HCT116 (cell line): ENCODE data around the gene DCDC2C. TPM values are rescaled to one million over a fixed set of nuclear protein-coding genes. Genes with fewer than 3 reads are reported as not detected.

Experiments
- ATAC-seq: fragments of 200-7000 bp; cut with Tn5 transposase; 2 replicates; pipeline ENCODE4 v1.9.1; 2020; ENCODE audit warnings: mild to moderate bottlenecking, moderate library complexity
- BruUV-seq: library from RNA; stranded (reverse); fragments of 400-500 nt; replicated peaks from 2 replicates; lab custom pipeline; 2021; lab: Mats Ljungman, UMichigan
- CTCF ChIA-PET: fragments of 300-600 bp; sonication (Branson Sonifier 250); formaldehyde crosslinking; loops from one replicate; lab custom pipeline; 2021; ENCODE audit warnings: antibody characterized with exemption; lab: Charles Lee
- POLR2A ChIA-PET: fragments of 300-600, 350-600 bp; sonication (Branson Sonifier 250); formaldehyde crosslinking; loops from one replicate; lab custom pipeline; 2021; ENCODE audit warnings: antibody characterized with exemption; lab: Charles Lee
- RAD21 ChIA-PET, 2 experiments: fragments of 300-600 bp; sonication (Branson Sonifier 250); formaldehyde crosslinking; loops; one replicate each; lab custom pipeline; 2023; ENCODE audit warnings: low total read pairs in 2 of 2; ENCODE audit not compliant: uncharacterized antibody in 2 of 2, unreplicated experiment in 2 of 2, low non-redundant PET in 1 of 2; lab: Charles Lee
- DNase-seq: peaks from one replicate; pipeline ENCODE4 v3.0.0-alpha.2; 2010; ENCODE audit warnings: low read depth, low spot score
- H2AFZ ChIP-seq: fragments of 200-600 bp; shearing (Covaris generic), sonication (generic); 2 replicates; pipeline ENCODE4 v1.6.1; 2017; ENCODE audit warnings: low read depth, mixed run types, mixed read lengths, antibody characterized with exemption, low read length; ENCODE audit not compliant: poor library complexity, severe bottlenecking
- H3K27ac ChIP-seq: 2 replicates; pipeline ENCODE4 v1.5.1; 2012; ENCODE audit warnings: low read depth, low read length
- H3K27me3 ChIP-seq: fragments of 200-600 bp; sonication (generic); 2 replicates; pipeline ENCODE4 v1.6.1; 2016; ENCODE audit warnings: mixed run types, low read length, mixed read lengths; ENCODE audit not compliant: insufficient read depth
- H3K36me3 ChIP-seq, 2 experiments: fragments of 200-500 bp in 1 of 2; fragments of 200-600 bp in 1 of 2; sonication (Bioruptor generic) in 1 of 2; sonication (generic) in 1 of 2; 2 replicates each; pipeline versions ENCODE4 v1.5.1 to v1.6.1; 2014 to 2016; ENCODE audit warnings: low read length in 2 of 2, inconsistent platforms in 1 of 2, mixed read lengths in 1 of 2, mixed run types in 1 of 2; ENCODE audit not compliant: insufficient read depth in 2 of 2, control insufficient read depth in 1 of 2
- H3K4me1 ChIP-seq, 2 experiments: fragments of 200-600 bp in 1 of 2; sonication (generic) in 1 of 2; 2 replicates each; pipeline versions ENCODE4 v1.5.1 to v1.6.1; 2012 to 2017; ENCODE audit warnings: low read length in 2 of 2, inconsistent platforms in 1 of 2, mild to moderate bottlenecking in 1 of 2, mixed read lengths in 1 of 2, mixed run types in 1 of 2, moderate library complexity in 1 of 2; ENCODE audit not compliant: insufficient read depth in 2 of 2, control insufficient read depth in 1 of 2
- H3K4me2 ChIP-seq: fragments of 200-600 bp; sonication (generic); 2 replicates; pipeline ENCODE4 v1.6.1; 2017; ENCODE audit warnings: mixed run types, low read length, mixed read lengths
- H3K4me3 ChIP-seq, 2 experiments: fragments of 200-600 bp in 1 of 2; sonication (generic) in 1 of 2; replicated peaks in 1 of 2; 2 replicates each; pipeline ENCODE4 v1.5.1; 2011 to 2016; ENCODE audit warnings: low read length in 2 of 2, control low read depth in 1 of 2, low read depth in 1 of 2, mild to moderate bottlenecking in 1 of 2, mixed read lengths in 1 of 2, mixed run types in 1 of 2
- H3K79me2 ChIP-seq: fragments of 200-600 bp; sonication (generic); 2 replicates; pipeline ENCODE4 v1.6.1; 2017; ENCODE audit warnings: mild to moderate bottlenecking, mixed run types, low read length, moderate library complexity, mixed read lengths; ENCODE audit not compliant: insufficient read depth
- H3K9ac ChIP-seq: fragments of 200-600 bp; sonication (generic); 2 replicates; pipeline ENCODE4 v1.6.1; 2016; ENCODE audit warnings: low read length, mixed read lengths
- H3K9me2 ChIP-seq: fragments of 200-600 bp; sonication (generic), shearing (Covaris generic); 2 replicates; pipeline ENCODE4 v1.6.1; 2017; ENCODE audit warnings: mixed run types, mild to moderate bottlenecking, moderate library complexity; ENCODE audit not compliant: insufficient read depth
- H3K9me3 ChIP-seq, 2 experiments: fragments of 200-500 bp in 1 of 2; fragments of 200-600 bp in 1 of 2; sonication (Bioruptor generic) in 1 of 2; sonication (generic) in 1 of 2; 2 replicates each; pipeline ENCODE4 v1.6.1; 2014 to 2017; ENCODE audit warnings: low read length in 2 of 2, mixed read lengths in 2 of 2, inconsistent platforms in 1 of 2, low read depth in 1 of 2, mild to moderate bottlenecking in 1 of 2, mixed run types in 1 of 2, moderate library complexity in 1 of 2; ENCODE audit not compliant: control insufficient read depth in 1 of 2, insufficient read depth in 1 of 2
- H4K20me1 ChIP-seq: fragments of 200-600 bp; sonication (generic), shearing (Covaris generic); 2 replicates; pipeline ENCODE4 v1.6.1; 2017; ENCODE audit warnings: mixed run types, mild to moderate bottlenecking, moderate library complexity; ENCODE audit not compliant: insufficient read depth
- ATF3 ChIP-seq: IDR thresholded peaks from 2 replicates; pipeline ENCODE4 v1.6.1; 2012
- EGR1 ChIP-seq: IDR thresholded peaks from 2 replicates; pipeline ENCODE4 v1.6.1; 2012; ENCODE audit warnings: low read depth
- ELF1 ChIP-seq: IDR thresholded peaks from 2 replicates; pipeline ENCODE4 v1.6.1; 2012; ENCODE audit warnings: low read depth, borderline replicate concordance
- EZH2phosphoT487 ChIP-seq: fragments of 200-600 bp; IDR thresholded peaks from 2 replicates; pipeline ENCODE4 v1.6.1; 2018; ENCODE audit warnings: antibody characterized with exemption, borderline replicate concordance
- POLR2AphosphoS5 ChIP-seq: IDR thresholded peaks from 2 replicates; pipeline ENCODE4 v1.6.1; 2011; ENCODE audit warnings: mild to moderate bottlenecking, low read depth, low read length, moderate library complexity
- RAD21 ChIP-seq: IDR thresholded peaks from 2 replicates; pipeline ENCODE4 v1.6.1; 2012; ENCODE audit warnings: low read depth, mild to moderate bottlenecking
- SP1 ChIP-seq: IDR thresholded peaks from 2 replicates; pipeline ENCODE4 v1.6.1; 2012; ENCODE audit warnings: low read depth
- intact Hi-C: fragments of 100-400 bp; cut with micrococcal nuclease; formaldehyde crosslinking; loops from 2 replicates; pipeline ENCODE4 v1.10.0; 2022
- total RNA-seq: library from RNA; stranded (reverse); gene quantifications from one replicate; pipeline ENCODE4 v1.2.1, GENCODE V29; 2021; ENCODE audit not compliant: unreplicated experiment
- TF ChIP-seq, protein P1 (sequence below): IDR thresholded peaks from 2 replicates; pipeline ENCODE4 v1.6.1; 2011; ENCODE audit warnings: mild to moderate bottlenecking, low read length, moderate library complexity; ENCODE audit not compliant: insufficient replicate concordance; ENCODE audit errors: extremely low read depth

Gene DCDC2C
- total RNA-seq, 1 experiment from 2014 or later: not detected

GRCh38 chr2:3864943-3865865 is 161.8 kb downstream of the DCDC2C start:
- H3K4me3 ChIP-seq: no peak overlapping the region
- no peaks in the 10 kb centered on the region for H3K9me3 ChIP-seq
- H3K27me3 ChIP-seq: no peaks in the 10 kb centered on the region
- no peaks in the 10 kb centered on the region for H3K79me2 ChIP-seq
- BruUV-seq: no TSS peak
- H3K9me2 ChIP-seq: no peaks in the 10 kb centered on the region
- DNase-seq (no peak), ATAC-seq (no peak)
- intact Hi-C loops: no loop called here
- no peak overlapping the region for H3K9ac ChIP-seq
- no peaks in the 10 kb centered on the region for H4K20me1 ChIP-seq
- no peak overlapping the region for H3K4me2 ChIP-seq
- POLR2A ChIA-PET: no interaction called here
- CTCF ChIA-PET: no interaction called here
- RAD21 ChIA-PET: no interaction called here
- no peaks in the 10 kb centered on the region for H3K4me1 ChIP-seq
- H2AFZ ChIP-seq: no peak overlapping the region
- no peaks in the 10 kb centered on the region for H3K36me3 ChIP-seq
- TF ChIP-seq RAD21: no peak
- TF ChIP-seq, protein P1, sequence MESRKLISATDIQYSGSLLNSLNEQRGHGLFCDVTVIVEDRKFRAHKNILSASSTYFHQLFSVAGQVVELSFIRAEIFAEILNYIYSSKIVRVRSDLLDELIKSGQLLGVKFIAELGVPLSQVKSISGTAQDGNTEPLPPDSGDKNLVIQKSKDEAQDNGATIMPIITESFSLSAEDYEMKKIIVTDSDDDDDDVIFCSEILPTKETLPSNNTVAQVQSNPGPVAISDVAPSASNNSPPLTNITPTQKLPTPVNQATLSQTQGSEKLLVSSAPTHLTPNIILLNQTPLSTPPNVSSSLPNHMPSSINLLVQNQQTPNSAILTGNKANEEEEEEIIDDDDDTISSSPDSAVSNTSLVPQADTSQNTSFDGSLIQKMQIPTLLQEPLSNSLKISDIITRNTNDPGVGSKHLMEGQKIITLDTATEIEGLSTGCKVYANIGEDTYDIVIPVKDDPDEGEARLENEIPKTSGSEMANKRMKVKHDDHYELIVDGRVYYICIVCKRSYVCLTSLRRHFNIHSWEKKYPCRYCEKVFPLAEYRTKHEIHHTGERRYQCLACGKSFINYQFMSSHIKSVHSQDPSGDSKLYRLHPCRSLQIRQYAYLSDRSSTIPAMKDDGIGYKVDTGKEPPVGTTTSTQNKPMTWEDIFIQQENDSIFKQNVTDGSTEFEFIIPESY: no peak
- no peak for TF ChIP-seq ELF1
- TF ChIP-seq, all 23 proteins: peak for 0
- no peak overlapping the region for H3K27ac ChIP-seq

DNA sequence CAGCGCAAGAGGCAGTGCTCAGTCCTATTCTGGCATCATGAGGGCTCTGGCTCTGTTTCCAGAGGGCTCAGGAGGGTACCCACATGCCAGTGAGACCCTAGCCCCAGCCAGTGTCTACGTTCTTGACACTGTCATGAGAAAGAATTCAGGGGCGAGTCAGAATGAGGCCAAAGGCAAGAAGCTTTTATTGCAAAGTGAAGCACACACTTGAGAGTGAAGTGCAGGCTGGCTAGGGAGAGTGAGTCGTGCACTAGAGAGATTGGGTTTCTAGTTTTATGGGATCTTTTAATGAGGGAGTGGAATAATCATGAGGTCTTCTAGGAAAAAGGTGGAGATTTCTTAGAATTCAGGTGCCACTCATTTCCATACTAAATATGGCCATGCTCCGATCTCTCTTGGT is 164.1 kb downstream of the DCDC2C start:
- no peak for TF ChIP-seq ATF3
- TF ChIP-seq EZH2phosphoT487: no peak
- no peak for TF ChIP-seq POLR2AphosphoS5
- TF ChIP-seq SP1: no peak
- TF ChIP-seq EGR1: no peak
- TF ChIP-seq RAD21: no peak
- no peak overlapping the region for H3K4me3 ChIP-seq
- intact Hi-C loops: no loop called here
- DNase-seq (no peak), ATAC-seq (no peak)
- no peaks in the 10 kb centered on the region for H3K79me2 ChIP-seq
- 0 out of 2 replicates have a peak, but pooled peaks cover 7% of the 10 kb centered on the region for H3K27me3 ChIP-seq
- H2AFZ ChIP-seq: no peak overlapping the region
- H3K36me3 ChIP-seq: no peaks in the 10 kb centered on the region
- ChIA-PET POLR2A (no interaction called here), RAD21 (no interaction called here), CTCF (no interaction called here)
- no peaks in the 10 kb centered on the region for H4K20me1 ChIP-seq
- BruUV-seq: no TSS peak
- H3K9ac ChIP-seq: no peak overlapping the region
- H3K4me2 ChIP-seq: no peak overlapping the region
- H3K27ac ChIP-seq: no peak overlapping the region
- H3K9me3 ChIP-seq: no peaks in the 10 kb centered on the region
- no peaks in the 10 kb centered on the region for H3K9me2 ChIP-seq
- H3K4me1 ChIP-seq: no peaks in the 10 kb centered on the region
